Transverse colon (tissue), 4 donors: ENCODE data around the gene PAPSS1. TPM values are rescaled to one million over a fixed set of nuclear protein-coding genes. Genes with fewer than 3 reads are reported as not detected.

Experiments
- DNase-seq: peaks from one replicate; pipeline ENCODE4 v3.0.0-alpha.2; 2019
- H3K27ac ChIP-seq, 4 donors: fragments of 200-600 bp; sonication (generic); 2 replicates each; pipeline ENCODE4 v1.5.1; 2016 to 2018; ENCODE audit warnings: inconsistent platforms in 4 of 4
- H3K27me3 ChIP-seq: fragments of 200-600 bp; sonication (generic); 2 replicates; pipeline ENCODE4 v1.5.1; 2017; ENCODE audit warnings: inconsistent platforms
- H3K36me3 ChIP-seq, 4 donors: fragments of 200-600 bp; sonication (generic); 2 replicates each; pipeline ENCODE4 v1.5.1; 2017 to 2019; ENCODE audit warnings: inconsistent platforms in 4 of 4
- H3K4me1 ChIP-seq, 4 donors: fragments of 200-600 bp; sonication (generic); 2 replicates each; pipeline ENCODE4 v1.5.1; 2017 to 2020; ENCODE audit warnings: inconsistent platforms in 4 of 4
- H3K4me3 ChIP-seq, 4 donors: fragments of 200-600 bp; sonication (generic); 1 replicate in 1 of 4; 2 replicates in 3 of 4; pipeline versions ENCODE4 v1.5.1 to v1.6.1; 2017 to 2019; ENCODE audit warnings: inconsistent platforms in 4 of 4
- H3K9me3 ChIP-seq, 2 donors: fragments of 200-600 bp; sonication (generic); 2 replicates each; pipeline ENCODE4 v1.5.1; 2017 to 2019; ENCODE audit warnings: inconsistent platforms in 2 of 2
- CTCF ChIP-seq, 5 experiments: fragments of 200-600 bp in 3 of 5; fragments of 450-650 bp in 2 of 5; sonication (generic) in 3 of 5; IDR thresholded peaks; 1 replicate in 2 of 5; 2 replicates in 3 of 5; pipeline ENCODE4 v1.5.1; 2016 to 2017; ENCODE audit warnings: antibody characterized with exemption in 5 of 5, inconsistent platforms in 3 of 5, mild to moderate bottlenecking in 2 of 5, moderate library complexity in 1 of 5
- EP300 ChIP-seq: sonication (generic); formaldehyde crosslinking; IDR thresholded peaks from one replicate; pipeline ENCODE4 v1.6.1; 2017; ENCODE audit warnings: antibody characterized with exemption, low read depth
- POLR2A ChIP-seq: fragments of 450-650 bp; IDR thresholded peaks from one replicate; pipeline ENCODE4 v1.6.1; 2016; ENCODE audit warnings: antibody characterized with exemption, mild to moderate bottlenecking, moderate library complexity
- POLR2AphosphoS5 ChIP-seq, 3 donors: sonication (generic); formaldehyde crosslinking; IDR thresholded peaks; one replicate each; pipeline ENCODE4 v1.6.1; 2016; ENCODE audit warnings: antibody characterized with exemption in 3 of 3
- WGBS, 2 donors: methylation state at CpG; one replicate each; pipeline ENCODE4 v1.1.5; 2018; ENCODE audit warnings: low coverage in 1 of 2; 5-methylcytosine and 5-hydroxymethylcytosine counted together
- in situ Hi-C, 4 donors: fragments of 200-750 bp; cut with MboI; loops; one replicate each; pipeline versions ENCODE4 v1.15.0 to v1.15.1; 2017; ENCODE audit warnings: low sequenced_read_pairs in 3 of 4, low pct_ligation_motif_present in 1 of 4, low pct_unique_long_range_greater_than_20kb in 1 of 4
- intact Hi-C: fragments of 100-400 bp; cut with DNase I; formaldehyde crosslinking; loops from one replicate; pipeline ENCODE4 v1.15.1; 2023; ENCODE audit warnings: low total_unique reads
- total RNA-seq, 4 donors: library from RNA; depleted of rRNA; stranded (reverse); fragments of >200 nt; gene quantifications; one replicate each; pipeline ENCODE4 v1.1.0, GENCODE V29; 2016

PAPSS1 gene
- total RNA-seq, 4 donors from 2014 or later = 7.5 to 23.3 (median 16.8) TPM

GRCh38 chr4:107592519-107592918, 127.5 kb downstream of the PAPSS1 start:
- Histone ChIP-seq H3K27me3 (no peaks in the 10 kb centered on the region), H3K36me3 (no peaks in the 10 kb centered on the region), H3K4me3 (no peak overlapping the region), H3K9me3 (peaks cover 4% of the 10 kb centered on the region in 2 donors), H3K4me1 (no peaks in the 10 kb centered on the region), H3K27ac (no peak overlapping the region)
- intact Hi-C loops = no loop called here
- in situ Hi-C loops = no loop called here
- WGBS, 2 donors = 34% methylated on average over 2 of the region's 2 CpGs; no CpG with 5 or more reads in 1 of the 2 donors
- TF ChIP-seq POLR2A (no peak), CTCF (IDR thresholded peaks at IDR 0.05) (no peak), POLR2AphosphoS5 (IDR thresholded peaks at IDR 0.05) (no peak), EP300 (no peak)
- no peak for DNase-seq

- in situ Hi-C loops (no loop called here), intact Hi-C loops (no loop called here)
- no peaks in the 10 kb centered on the region for H3K27me3 ChIP-seq
- no peak overlapping the region for H3K27ac ChIP-seq
- no peaks in the 10 kb centered on the region for H3K36me3 ChIP-seq
- no peaks in the 10 kb centered on the region for H3K4me1 ChIP-seq
- no peak for DNase-seq
- TF ChIP-seq POLR2AphosphoS5 (IDR thresholded peaks at IDR 0.05) (no peak), EP300 (no peak), CTCF (IDR thresholded peaks at IDR 0.05) (no peak), POLR2A (no peak)
- no peak overlapping the region for H3K4me3 ChIP-seq
- peaks cover 4 to 7% of the 10 kb centered on the region in 2 donors for H3K9me3 ChIP-seq
Measured at GRCh38 chr4:107589269-107589668, 130.8 kb downstream of the PAPSS1 start.

GRCh38 chr4:107586371-107586770, 133.7 kb downstream of the PAPSS1 start:
- no peaks in the 10 kb centered on the region for H3K4me1 ChIP-seq
- no peak overlapping the region for H3K4me3 ChIP-seq
- H3K27me3 ChIP-seq = no peaks in the 10 kb centered on the region
- in situ Hi-C loops (no loop called here), intact Hi-C loops (no loop called here)
- WGBS, 2 donors = 58% methylated on average over 4 of the region's 4 CpGs; no CpG with 5 or more reads in 1 of the 2 donors
- H3K27ac ChIP-seq = no peak overlapping the region
- H3K36me3 ChIP-seq = no peaks in the 10 kb centered on the region
- DNase-seq = no peak
- peaks cover 4 to 7% of the 10 kb centered on the region in 2 donors for H3K9me3 ChIP-seq
- no peak for TF ChIP-seq EP300
- TF ChIP-seq POLR2A = no peak
- no peak for TF ChIP-seq CTCF (IDR thresholded peaks at IDR 0.05)
- TF ChIP-seq POLR2AphosphoS5 (IDR thresholded peaks at IDR 0.05) = no peak

GRCh38 chr4:107579099-107579498, 140.9 kb downstream of the PAPSS1 start:
- intact Hi-C loops = no loop called here
- TF ChIP-seq EP300 (no peak), POLR2A (no peak), POLR2AphosphoS5 (IDR thresholded peaks at IDR 0.05) (no peak), CTCF (IDR thresholded peaks at IDR 0.05) (no peak)
- 96% methylated on average over 13 of the region's 13 CpGs; no CpG with 5 or more reads in 1 of the 2 donors for WGBS, 2 donors
- H3K27me3 ChIP-seq = no peaks in the 10 kb centered on the region
- H3K9me3 ChIP-seq = no peaks in the 10 kb centered on the region
- H3K27ac ChIP-seq = no peak overlapping the region
- no peak overlapping the region for H3K4me3 ChIP-seq
- no peak for DNase-seq
- in situ Hi-C loops = no loop called here
- no peaks in the 10 kb centered on the region for H3K36me3 ChIP-seq
- H3K4me1 ChIP-seq = no peaks in the 10 kb centered on the region
